Left renal cortex interstitium (tissue), 4 donors: ENCODE results near the gene NEK7. TPM values are rescaled to one million over a fixed set of nuclear protein-coding genes. Genes with fewer than 3 reads are reported as not detected.

Source experiments
- DNase-seq, 4 donors: peaks; one replicate each; pipeline ENCODE4 v3.0.0-alpha.2; 2013; ENCODE audit warnings: low read depth in 4 of 4, low spot score in 2 of 4, missing footprints in 1 of 4
- polyA plus RNA-seq, 4 donors: library from polyadenylated mRNA; unstranded; fragments of 120-200 nt; gene quantifications; one replicate each; pipeline ENCODE4 v1.2.1, GENCODE V29; 2013; ENCODE audit not compliant: insufficient read length in 4 of 4

The NEK7 gene
- polyA plus RNA-seq, 4 donors: 41.1 to 53.6 (median 49.6) TPM

GRCh38 chr1:198141668-198142351, 15.0 kb upstream of the NEK7 start:
- DNase-seq: no peak

- no peak for DNase-seq
Measured at GRCh38 chr1:198143797-198144196, 13.0 kb upstream of the NEK7 start.

GRCh38 chr1:198147216-198147615, 9.6 kb upstream of the NEK7 start:
- DNase-seq: no peak

GRCh38 chr1:198150369-198150768, 6.4 kb upstream of the NEK7 start:
- no peak for DNase-seq

GRCh38 chr1:198151688-198152087, 5.1 kb upstream of the NEK7 start:
- DNase-seq: no peak

- DNase-seq: no peak
Measured at GRCh38 chr1:198153103-198153502, 3.7 kb upstream of the NEK7 start.

- DNase-seq: no peak
Measured at GRCh38 chr1:198153804-198154203, 3.0 kb upstream of the NEK7 start.

DNA sequence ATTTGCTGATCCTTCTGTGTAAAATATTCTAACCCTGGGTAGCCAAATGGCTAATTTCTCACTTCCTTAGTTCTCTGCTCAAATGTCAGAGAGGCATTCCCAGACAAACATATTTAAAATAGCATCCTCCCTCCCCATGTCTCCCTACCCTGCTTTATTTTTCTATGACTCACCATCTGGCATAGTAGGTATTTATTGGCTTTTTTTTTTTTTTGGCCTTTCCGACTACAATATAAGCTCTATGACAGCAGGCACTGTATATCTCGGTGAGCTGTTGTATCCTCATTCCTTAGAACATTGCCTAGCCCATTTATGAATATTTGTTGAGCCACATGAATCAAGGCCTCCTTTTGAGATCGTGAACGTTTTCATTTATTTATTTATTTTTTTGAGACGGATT, 1.5 kb upstream of the NEK7 start:
- no peak for DNase-seq

- peak; percentile 68 to 82 (median 75) for DNase-seq
Measured at GRCh38 chr1:198156111-198156744, 570 bp upstream of the NEK7 start.

- DNase-seq: peak; percentile 81 to 93 (median 88)
Measured at GRCh38 chr1:198157241-198157846, 546 bp downstream of the NEK7 start.

GRCh38 chr1:198157847-198158725, 1.3 kb downstream of the NEK7 start:
- no peak for DNase-seq

DNA sequence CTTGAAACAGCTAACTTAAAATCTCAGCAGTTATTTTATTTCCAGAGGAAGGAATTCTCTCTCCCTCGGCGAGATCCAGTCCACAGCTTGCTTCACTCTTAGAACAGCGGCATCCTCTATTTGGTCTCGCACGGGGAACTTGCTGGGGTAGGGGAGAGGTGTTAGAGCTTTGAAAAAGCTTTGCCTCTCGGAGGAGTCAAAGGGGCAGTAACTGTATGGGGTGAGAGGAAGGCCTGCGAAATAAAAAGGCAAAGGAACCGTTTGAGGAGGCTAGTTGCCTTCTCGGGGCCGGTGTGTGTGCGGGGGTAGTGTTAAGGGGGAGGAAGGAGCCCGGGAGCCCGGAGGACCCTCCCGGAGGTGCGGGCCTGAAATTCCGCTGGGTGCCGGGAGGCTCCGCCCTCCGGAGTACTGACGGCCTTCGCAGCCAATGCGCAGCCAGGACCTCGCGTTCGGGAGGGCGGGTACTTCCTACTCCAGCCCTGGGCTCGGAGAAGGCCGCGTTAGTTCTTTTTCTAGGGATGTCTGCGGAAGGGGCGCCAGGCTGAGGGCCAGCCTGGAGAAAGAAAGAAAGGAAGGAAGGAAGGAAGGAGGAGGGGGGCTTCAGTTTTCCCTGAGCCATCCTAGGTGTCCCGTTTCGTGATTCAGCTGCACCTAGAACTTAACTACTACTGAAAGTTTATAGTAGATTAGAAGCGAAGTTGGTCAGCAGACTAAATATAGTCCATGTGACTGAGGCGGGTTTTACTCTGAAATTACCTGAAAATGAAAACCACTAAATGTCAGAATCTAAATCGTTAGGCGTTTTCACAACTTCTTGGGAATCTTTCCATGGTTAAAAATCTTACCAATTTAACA, 2.2 kb downstream of the NEK7 start:
- DNase-seq: peak; percentile 80 to 91 (median 88)

DNA sequence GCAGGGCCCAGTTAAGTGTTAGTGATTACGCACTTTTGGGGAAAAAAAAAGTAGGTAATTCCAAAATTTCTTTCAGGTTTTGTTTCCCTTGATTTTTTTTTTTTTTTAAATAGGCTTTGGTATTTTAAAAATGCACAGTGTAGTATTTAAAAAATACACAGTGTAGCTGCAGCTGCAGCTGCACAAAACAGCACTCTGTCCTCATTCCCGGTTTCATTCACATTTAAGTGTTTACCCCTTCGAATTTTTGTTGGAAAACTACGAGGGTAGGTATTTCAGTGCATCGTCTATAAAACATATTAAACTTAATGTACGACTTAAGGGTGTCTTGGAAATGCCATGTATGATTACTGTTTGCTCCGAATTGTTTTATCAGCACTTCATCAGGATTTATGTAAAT, 3.4 kb downstream of the NEK7 start:
- DNase-seq: no peak

DNA sequence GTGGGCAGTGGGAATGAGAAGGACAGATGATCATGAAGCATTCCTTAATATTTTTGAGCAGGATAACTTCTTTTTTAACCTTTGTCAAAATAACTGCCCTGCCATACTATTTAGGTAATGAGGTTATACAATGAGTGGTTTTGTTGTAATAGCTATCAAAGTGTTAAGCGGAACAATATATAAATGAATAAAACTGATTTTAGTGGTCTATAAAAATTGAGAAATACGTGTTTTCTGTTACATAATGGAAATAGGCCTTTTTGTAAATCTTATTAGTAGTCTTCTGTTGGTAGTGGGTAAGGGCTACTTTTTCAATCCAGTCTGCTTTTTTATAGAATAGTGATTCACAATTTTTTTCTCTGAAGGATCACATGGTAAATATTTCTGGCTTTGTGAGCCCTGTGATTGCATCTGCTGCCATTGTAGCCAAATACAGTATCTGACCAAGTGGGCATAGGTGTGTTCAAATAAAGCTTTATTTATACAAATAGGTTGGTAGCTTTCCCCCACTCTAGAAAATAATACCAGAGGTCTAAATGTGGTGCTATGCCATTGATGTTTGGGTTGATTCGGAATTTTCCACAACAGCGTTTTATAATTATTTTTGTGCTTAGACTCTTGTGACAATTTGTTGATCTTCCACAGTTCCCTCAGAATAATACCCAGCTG, 4.3 kb downstream of the NEK7 start:
- DNase-seq: no peak

DNA sequence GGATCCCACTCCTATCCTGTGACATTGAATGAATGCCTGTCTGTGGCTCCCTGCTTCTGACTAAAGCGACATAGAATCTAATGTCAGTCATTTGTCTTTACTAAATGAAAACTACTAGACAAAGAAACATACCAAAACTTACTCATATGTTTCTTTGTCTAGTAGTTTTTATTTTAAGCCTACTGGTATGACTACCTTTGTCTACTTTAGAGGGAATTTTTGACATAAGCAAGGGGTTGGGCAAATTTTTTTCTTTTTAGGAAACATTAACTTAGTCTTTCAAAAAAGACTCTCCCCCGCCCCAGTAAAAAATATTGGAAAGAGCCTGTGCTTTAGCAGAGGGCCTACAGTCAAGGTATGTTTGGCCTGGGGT, 4.9 kb downstream of the NEK7 start:
- DNase-seq: no peak

GRCh38 chr1:198162091-198162767, 5.4 kb downstream of the NEK7 start:
- no peak for DNase-seq

GRCh38 chr1:198165927-198166647, 9.3 kb downstream of the NEK7 start:
- DNase-seq: no peak

DNA sequence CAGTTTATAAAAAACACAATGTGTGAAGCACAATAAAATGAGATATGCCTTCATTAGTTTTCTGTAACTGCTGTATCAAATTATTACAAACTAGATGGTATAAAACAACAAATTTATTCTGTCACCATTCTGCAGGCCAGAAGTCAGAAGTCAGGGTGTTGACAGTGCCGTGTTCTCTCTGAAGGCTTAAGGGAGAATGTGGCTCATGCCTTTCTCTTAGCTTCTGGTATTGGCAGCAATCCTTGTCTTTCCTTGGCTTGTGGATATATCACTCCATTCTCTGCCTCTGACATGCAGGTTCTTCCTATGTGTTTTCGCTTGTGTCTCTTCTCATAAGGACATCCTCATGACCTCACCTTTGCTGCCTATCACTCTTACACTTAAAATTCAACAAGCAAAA, 10.1 kb downstream of the NEK7 start:
- DNase-seq: no peak
